MG63 (cell line): ENCODE measurements around the gene DBN1. TPM values are rescaled to one million over a fixed set of nuclear protein-coding genes. Genes with fewer than 3 reads are reported as not detected.
"Not testable (repeated sequence)": the region's sequence is repeated elsewhere in the genome, so short reads cannot be mapped to it uniquely, and the experiment has no call there.

Experiments
- DNase-seq: peaks from one replicate; pipeline ENCODE4 v3.0.0-alpha.2; 2020
- H3K27me3 ChIP-seq: fragments of 250-450 bp; sonication (Bioruptor Pico); 2 replicates; pipeline ENCODE4 v1.5.1; 2020; ENCODE audit warnings: mild to moderate bottlenecking, moderate library complexity
- H3K36me3 ChIP-seq: fragments of 250-450 bp; sonication (Bioruptor Pico); 2 replicates; pipeline ENCODE4 v1.5.1; 2020; ENCODE audit warnings: mild to moderate bottlenecking, moderate library complexity
- H3K4me3 ChIP-seq: fragments of 250-450 bp; sonication (Bioruptor Pico); 2 replicates; pipeline ENCODE4 v1.5.1; 2020; ENCODE audit warnings: mild to moderate bottlenecking, moderate library complexity
- H3K9me3 ChIP-seq: fragments of 250-450 bp; sonication (Bioruptor Pico); 2 replicates; pipeline ENCODE4 v1.5.1; 2020; ENCODE audit warnings: mild to moderate bottlenecking, moderate library complexity
- total RNA-seq: library from RNA; depleted of rRNA; stranded (reverse); fragments of >200 nt; shearing (Covaris generic); gene quantifications from 2 replicates; pipeline ENCODE4 v1.2.3, GENCODE V29; 2014; ENCODE audit warnings: low replicate concordance; rRNA removed

DBN1 gene
- total RNA-seq, 1 experiment from 2014 or later, result 334 TPM

DNA sequence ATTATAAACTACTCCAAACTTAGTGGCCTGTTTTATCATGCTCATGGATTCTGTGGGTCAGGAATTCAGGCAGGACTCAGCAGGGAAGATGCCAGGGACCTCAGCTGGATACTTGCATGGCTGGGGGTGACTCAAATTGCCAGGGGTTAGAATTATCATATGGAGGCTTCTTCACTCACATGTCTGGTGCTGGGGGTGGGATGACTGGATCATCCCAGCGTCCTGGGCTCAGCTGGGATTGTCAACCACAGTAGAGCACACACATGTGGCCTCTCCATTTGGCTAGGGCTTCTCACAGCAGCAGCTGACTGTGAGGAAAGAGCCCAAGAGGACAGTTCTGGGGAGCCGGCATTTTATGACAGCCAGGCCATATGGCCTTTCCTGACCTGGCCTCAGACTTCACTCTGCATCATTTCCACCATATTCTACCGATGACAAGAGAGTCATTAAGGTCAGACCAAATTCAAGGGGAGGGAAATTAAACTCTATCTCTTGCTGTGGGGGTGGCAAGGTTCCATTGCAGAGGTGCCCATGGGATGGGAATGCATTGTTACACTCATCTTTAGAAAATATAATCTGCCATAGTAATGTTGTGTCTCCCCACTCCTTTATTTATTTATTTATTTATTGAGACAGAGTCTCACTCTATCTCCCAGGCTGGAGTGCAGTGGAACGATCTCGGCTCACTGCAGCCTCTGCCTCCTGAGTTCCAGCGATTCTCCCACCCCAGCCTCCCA is 52.2 kb downstream of the DBN1 start:
- no peaks in the 10 kb centered on the region for H3K9me3 ChIP-seq
- no peak for DNase-seq
- H3K27me3 ChIP-seq, result no peaks in the 10 kb centered on the region
- no peak overlapping the region for H3K4me3 ChIP-seq
- H3K36me3 ChIP-seq, result no peaks in the 10 kb centered on the region

- DNase-seq, H3K9me3 ChIP-seq, H3K27me3 ChIP-seq, H3K4me3 ChIP-seq, H3K36me3 ChIP-seq: not testable (repeated sequence)
These were observed 53.0 kb downstream of the DBN1 start for GRCh38 chr5:177420472-177420871.

DNA sequence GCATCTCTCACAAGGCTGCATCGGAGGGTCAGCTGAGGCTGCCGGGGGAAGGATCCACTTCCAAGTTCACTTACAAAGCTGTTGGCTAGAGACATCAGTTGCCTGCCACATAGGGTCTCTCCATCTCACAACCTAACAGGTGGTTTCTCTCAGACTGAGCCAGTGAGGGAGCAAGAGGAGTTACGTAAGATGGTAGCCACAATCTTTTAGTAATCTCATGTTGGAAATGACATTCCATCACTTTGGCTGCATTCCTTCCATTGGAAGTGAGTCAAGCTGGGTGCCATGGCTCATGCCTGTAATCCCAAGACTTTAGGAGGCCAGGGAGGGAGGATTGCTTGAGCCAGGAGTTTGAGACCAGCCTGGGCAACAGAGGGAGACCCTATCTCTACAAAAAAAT is 54.4 kb downstream of the DBN1 start:
- Histone ChIP-seq H3K4me3 (no peak overlapping the region), H3K27me3 (no peaks in the 10 kb centered on the region), H3K36me3 (no peaks in the 10 kb centered on the region), H3K9me3 (no peaks in the 10 kb centered on the region)
- peak; percentile 56 for DNase-seq

- not testable (repeated sequence) for H3K4me3 ChIP-seq, H3K36me3 ChIP-seq, H3K9me3 ChIP-seq, DNase-seq
- peaks cover 11% of the 10 kb centered on the region for H3K27me3 ChIP-seq
These were observed 56.4 kb downstream of the DBN1 start for GRCh38 chr5:177417081-177417480.

DNA sequence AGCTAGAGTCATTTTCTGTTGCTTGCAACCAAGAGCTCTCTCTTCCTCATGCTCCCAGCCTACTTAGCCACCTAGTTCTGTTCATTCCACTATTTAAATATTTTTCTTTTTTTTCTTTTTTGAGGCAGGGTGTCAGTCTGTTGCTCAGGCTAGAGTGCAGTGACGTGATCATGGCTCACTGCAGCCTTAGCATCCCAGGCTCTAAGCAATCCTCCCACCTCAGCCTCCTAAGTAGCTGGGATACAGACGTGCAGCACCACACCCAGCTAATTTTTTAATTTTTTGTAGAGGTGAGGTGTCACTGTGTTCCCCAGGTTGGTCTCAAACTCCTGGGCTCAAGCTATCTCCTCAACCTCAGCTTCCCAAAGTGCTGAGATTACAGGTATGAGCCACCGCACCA is 59.0 kb downstream of the DBN1 start:
- no peaks in the 10 kb centered on the region for H3K9me3 ChIP-seq
- no peak for DNase-seq
- peaks cover 11% of the 10 kb centered on the region for H3K27me3 ChIP-seq
- H3K4me3 ChIP-seq, result no peak overlapping the region
- H3K36me3 ChIP-seq, result no peaks in the 10 kb centered on the region

GRCh38 chr5:177412603-177413233 is 60.7 kb downstream of the DBN1 start:
- DNase-seq, result no peak
- no peaks in the 10 kb centered on the region for H3K36me3 ChIP-seq
- peaks cover 11% of the 10 kb centered on the region for H3K27me3 ChIP-seq
- H3K9me3 ChIP-seq, result no peaks in the 10 kb centered on the region
- H3K4me3 ChIP-seq, result no peak overlapping the region

GRCh38 chr5:177410575-177410974 is 62.9 kb downstream of the DBN1 start:
- Histone ChIP-seq H3K4me3 (no peak overlapping the region), H3K27me3 (peaks cover 11% of the 10 kb centered on the region), H3K9me3 (no peaks in the 10 kb centered on the region), H3K36me3 (no peaks in the 10 kb centered on the region)
- no peak for DNase-seq

- H3K4me3 ChIP-seq, result no peak within 1 kb of the TSS
- DNase-seq, result no peak
- H3K27me3 ChIP-seq, result peaks cover 11% of the 10 kb centered on the region
- H3K9me3 ChIP-seq, result no peaks in the 10 kb centered on the region
- no peaks in the 10 kb centered on the region for H3K36me3 ChIP-seq
These were observed 64.2 kb downstream of the DBN1 start, which contains the start of gene F12 for GRCh38 chr5:177409043-177409801. Gene F12 (minus strand): TSS chr5:177409564. CDS start chr5:177409527, 37 bp downstream.

Other genes with a start within 250 kb of the DBN1 start
- gene RAB24, start 169.9 kb downstream of the DBN1 start, total RNA-seq, result 50.3 and 61.3 TPM in 2 replicates
- 914 and 924 TPM in 2 replicates for gene PRELID1, start 169.8 kb downstream of the DBN1 start, total RNA-seq
- gene MXD3, start 161.7 kb downstream of the DBN1 start, total RNA-seq, result 52.9 and 53.3 TPM in 2 replicates
- gene LMAN2, start 122.0 kb downstream of the DBN1 start, total RNA-seq, result 296 and 502 TPM in 2 replicates
- gene RGS14, start 115.7 kb downstream of the DBN1 start, total RNA-seq, result 10.7 and 16.7 TPM in 2 replicates
- not detected in 2 replicates for gene SLC34A1, start 89.2 kb downstream of the DBN1 start, total RNA-seq
- gene PFN3, start 73.0 kb downstream of the DBN1 start, total RNA-seq, result not detected in 2 replicates
- 1.3 and 2.3 TPM in 2 replicates for gene F12, start 64.1 kb downstream of the DBN1 start, total RNA-seq
- 62.4 and 127 TPM in 2 replicates for gene GRK6, start 47.0 kb downstream of the DBN1 start, total RNA-seq
- 61.4 and 68.2 TPM in 2 replicates for gene PRR7, start 26.8 kb downstream of the DBN1 start, total RNA-seq
- gene PDLIM7, start 24.0 kb upstream of the DBN1 start, total RNA-seq, result 77.8 and 165 TPM in 2 replicates
- 0.92 TPM in 1 of 2 replicates, not detected in the other for gene DOK3, start 36.2 kb upstream of the DBN1 start, total RNA-seq
- 125 and 127 TPM in 2 replicates for gene DDX41, start 43.3 kb upstream of the DBN1 start, total RNA-seq
- 17.5 and 22.3 TPM in 2 replicates for gene FAM193B, start 80.9 kb upstream of the DBN1 start, total RNA-seq
- 310 and 483 TPM in 2 replicates for gene TMED9, start 118.6 kb upstream of the DBN1 start, total RNA-seq
- 21.7 and 46.5 TPM in 2 replicates for gene B4GALT7, start 126.5 kb upstream of the DBN1 start, total RNA-seq